Fibroblast of lung (primary cell): ENCODE data around the gene STXBP6. TPM values are rescaled to one million over a fixed set of nuclear protein-coding genes. Genes with fewer than 3 reads are reported as not detected.

ENCODE experiments used
- DNase-seq, 2 donors: peaks; one replicate each; pipeline versions ENCODE4 v3.0.0 to v3.0.0-alpha.2; 2010; ENCODE audit warnings: low read depth in 2 of 2
- H2AFZ ChIP-seq: 2 replicates; pipeline ENCODE4 v1.5.1; 2012; ENCODE audit warnings: low read length, control low read depth, inconsistent platforms
- H3K27ac ChIP-seq: 2 replicates; pipeline ENCODE4 v1.5.1; 2011; ENCODE audit warnings: low read length, control low read depth; ENCODE audit not compliant: insufficient read depth
- H3K27me3 ChIP-seq: 2 replicates; pipeline ENCODE4 v1.5.1; 2011; ENCODE audit warnings: mild to moderate bottlenecking, low read length; ENCODE audit not compliant: control insufficient read depth, insufficient read depth
- H3K36me3 ChIP-seq: 2 replicates; pipeline ENCODE4 v1.5.1; 2011; ENCODE audit warnings: low read length; ENCODE audit not compliant: control insufficient read depth, insufficient read depth
- H3K4me1 ChIP-seq: 2 replicates; pipeline ENCODE4 v1.5.1; 2011; ENCODE audit warnings: low read length; ENCODE audit not compliant: control insufficient read depth, insufficient read depth; ENCODE audit errors: extremely low read depth
- H3K4me2 ChIP-seq: 2 replicates; pipeline ENCODE4 v1.5.1; 2011; ENCODE audit warnings: low read length, control low read depth; ENCODE audit not compliant: insufficient read depth; ENCODE audit errors: extremely low read depth
- H3K4me3 ChIP-seq, 4 experiments: fragments of 200-600 bp in 1 of 4; sonication (generic) in 1 of 4; replicated peaks in 1 of 4; 2 replicates each; pipeline ENCODE4 v1.5.1; 2011 to 2016; ENCODE audit warnings: low read length in 4 of 4, low read depth in 3 of 4, mild to moderate bottlenecking in 3 of 4, control low read depth in 2 of 4, inconsistent platforms in 1 of 4, mixed read lengths in 1 of 4; ENCODE audit not compliant: insufficient read depth in 1 of 4; ENCODE audit errors: control extremely low read depth in 1 of 4
- H3K79me2 ChIP-seq: 2 replicates; pipeline ENCODE4 v1.5.1; 2012; ENCODE audit warnings: mild to moderate bottlenecking, low read length, inconsistent platforms; ENCODE audit not compliant: control insufficient read depth, insufficient read depth
- H3K9ac ChIP-seq: 2 replicates; pipeline ENCODE4 v1.5.1; 2011; ENCODE audit warnings: mild to moderate bottlenecking, low read length, control low read depth; ENCODE audit not compliant: insufficient read depth
- H3K9me3 ChIP-seq: 2 replicates; pipeline ENCODE4 v1.5.1; 2012; ENCODE audit warnings: low read depth, low read length; ENCODE audit not compliant: control insufficient read depth, insufficient read depth
- H4K20me1 ChIP-seq: 2 replicates; pipeline ENCODE4 v1.5.1; 2011; ENCODE audit warnings: low read length; ENCODE audit not compliant: control insufficient read depth, insufficient read depth; ENCODE audit errors: extremely low read depth
- CTCF ChIP-seq, 2 donors: IDR thresholded peaks in 1 of 2; conservative IDR thresholded peaks in 1 of 2; 1 replicate in 1 of 2; 2 replicates in 1 of 2; pipeline ENCODE4 v1.5.1; 2011 to 2012; ENCODE audit warnings: low read length in 2 of 2, control low read depth in 1 of 2, inconsistent platforms in 1 of 2, low read depth in 1 of 2, mild to moderate bottlenecking in 1 of 2
- EZH2 ChIP-seq: IDR thresholded peaks from 2 replicates; pipeline ENCODE4 v1.5.1; 2012; ENCODE audit warnings: low read length, control low read depth, mild to moderate bottlenecking; ENCODE audit errors: missing control alignments
- polyA plus RNA-seq, 2 donors: library from polyadenylated mRNA; depleted of rRNA in 1 of 2; stranded (reverse) in 1 of 2; unstranded in 1 of 2; fragments of >200 nt; gene quantifications; 2 replicates each; pipeline ENCODE4 v1.2.1, GENCODE V29; 2011 to 2012; ENCODE audit warnings: missing spikeins in 1 of 2
- total RNA-seq: library from RNA; depleted of rRNA; stranded (reverse); fragments of >200 nt; gene quantifications from 2 replicates; pipeline ENCODE4 v1.2.1, GENCODE V29; 2014

STXBP6 gene
- total and polyA plus RNA-seq, 2 donors (not counting 1 experiment from before 2014, with no cell fraction given) = 4.5 to 17.8 TPM

DNA sequence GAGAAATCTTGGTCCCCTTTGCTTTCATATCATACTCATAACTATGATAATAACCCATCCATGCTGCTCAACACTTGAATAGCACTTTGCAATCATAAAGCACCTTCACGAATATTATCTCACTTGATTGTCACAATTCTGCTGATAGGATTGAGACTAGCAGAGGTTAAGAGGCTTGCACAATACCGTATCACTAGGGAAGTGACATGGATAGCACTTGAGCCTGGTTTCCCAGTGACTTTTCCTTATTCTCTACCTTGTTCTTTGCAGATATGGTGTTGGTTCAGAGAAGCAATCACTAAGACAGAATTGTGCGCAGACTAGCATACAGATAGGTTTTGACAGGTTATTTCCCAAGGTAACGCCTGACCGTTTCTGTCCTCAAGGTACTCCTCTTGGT lies 229.3 kb downstream of the STXBP6 start:
- Histone ChIP-seq H2AFZ (no peak overlapping the region), H3K9ac (no peak overlapping the region), H3K27me3 (no peaks in the 10 kb centered on the region), H3K79me2 (no peaks in the 10 kb centered on the region), H3K27ac (no peak overlapping the region), H4K20me1 (no peaks in the 10 kb centered on the region), H3K36me3 (no peaks in the 10 kb centered on the region), H3K4me3 (no peak overlapping the region), H3K4me1 (no peaks in the 10 kb centered on the region), H3K9me3 (no peaks in the 10 kb centered on the region), H3K4me2 (no peak overlapping the region)
- no peak for DNase-seq
- no peak for TF ChIP-seq CTCF (conservative IDR thresholded peaks at IDR 0.05 in 1 of 2, IDR thresholded peaks at IDR 0.05 in 1 of 2; ENCODE audit: low read depth in 1 of 2, low read length in 2 of 2)
- TF ChIP-seq EZH2 = no peak

- Histone ChIP-seq H2AFZ (no peak overlapping the region), H3K9me3 (no peaks in the 10 kb centered on the region), H3K4me1 (no peaks in the 10 kb centered on the region), H3K79me2 (no peaks in the 10 kb centered on the region), H3K27me3 (no peaks in the 10 kb centered on the region), H3K4me2 (no peak overlapping the region), H3K27ac (no peak overlapping the region), H3K36me3 (no peaks in the 10 kb centered on the region), H3K4me3 (no peak overlapping the region), H4K20me1 (no peaks in the 10 kb centered on the region), H3K9ac (no peak overlapping the region)
- TF ChIP-seq EZH2 (no peak), CTCF (conservative IDR thresholded peaks at IDR 0.05 in 1 of 2, IDR thresholded peaks at IDR 0.05 in 1 of 2; ENCODE audit: low read depth in 1 of 2, low read length in 2 of 2) (no peak)
- DNase-seq = no peak
Observed at GRCh38 chr14:24818823-24819341, 231.1 kb downstream of the STXBP6 start.

DNA sequence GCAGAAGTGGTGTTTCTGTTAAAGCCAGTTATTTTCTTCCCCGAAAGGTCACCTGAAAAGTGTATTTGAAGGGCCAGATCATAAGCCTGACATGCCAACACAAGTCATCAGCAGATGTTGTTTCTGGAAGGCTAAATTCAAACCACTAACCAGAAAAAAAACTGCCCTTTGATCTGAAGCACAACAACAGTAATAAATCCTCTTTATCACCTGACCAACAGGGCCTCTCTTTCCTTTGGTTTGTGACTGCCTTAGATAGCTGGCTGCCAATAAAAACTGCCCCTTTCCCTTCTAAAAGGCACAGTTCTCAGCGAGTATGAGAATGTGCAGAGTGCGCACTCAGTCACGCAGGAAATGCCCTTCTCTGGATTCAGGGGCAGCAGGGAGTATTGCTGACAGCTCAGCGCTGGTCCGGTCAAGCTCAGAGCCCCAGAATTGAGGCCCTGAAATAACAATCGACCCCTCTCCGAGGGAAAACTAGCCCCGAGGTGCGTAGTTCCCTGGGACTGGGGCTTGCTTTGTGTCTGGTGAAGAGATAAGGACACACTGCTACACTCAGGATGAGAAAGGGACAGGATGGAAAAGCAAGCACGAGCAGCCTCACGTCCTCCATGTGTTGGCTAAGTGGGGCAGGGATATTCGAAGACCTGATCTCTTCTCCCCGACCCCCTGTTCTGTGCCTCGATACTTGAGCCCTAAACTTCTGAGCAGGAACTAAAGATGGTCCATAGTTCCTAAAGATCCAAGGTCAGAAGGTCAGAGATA lies 231.7 kb downstream of the STXBP6 start:
- no peaks in the 10 kb centered on the region for H4K20me1 ChIP-seq
- no peak overlapping the region for H3K9ac ChIP-seq
- no peak overlapping the region for H3K4me2 ChIP-seq
- H3K4me3 ChIP-seq = no peak overlapping the region
- H3K9me3 ChIP-seq = no peaks in the 10 kb centered on the region
- TF ChIP-seq CTCF (conservative IDR thresholded peaks at IDR 0.05 in 1 of 2, IDR thresholded peaks at IDR 0.05 in 1 of 2; ENCODE audit: low read depth in 1 of 2, low read length in 2 of 2) = no peak
- no peak for TF ChIP-seq EZH2
- no peak overlapping the region for H2AFZ ChIP-seq
- H3K79me2 ChIP-seq = no peaks in the 10 kb centered on the region
- H3K27me3 ChIP-seq = no peaks in the 10 kb centered on the region
- peak in 1 of 2 donors; percentile 68 for DNase-seq
- H3K36me3 ChIP-seq = no peaks in the 10 kb centered on the region
- H3K4me1 ChIP-seq = no peaks in the 10 kb centered on the region
- no peak overlapping the region for H3K27ac ChIP-seq
